K562 (cell line): ENCODE results near the gene SGPL1. TPM values are rescaled to one million over a fixed set of nuclear protein-coding genes. Genes with fewer than 3 reads are reported as not detected.

ENCODE experiments used
- ATAC-seq: fragments of 200-7000 bp; cut with Tn5 transposase; 3 replicates; pipeline ENCODE4 v1.9.1; 2020; ENCODE audit warnings: moderate library complexity
- BruUV-seq: library from RNA; stranded (reverse); fragments of 400-500 nt; replicated peaks from 2 replicates; lab custom pipeline; 2021; lab: Mats Ljungman, UMichigan
- CTCF ChIA-PET: fragments of 300-600 bp; formaldehyde crosslinking; extraction: SDS; loops from one replicate; lab custom pipeline; 2021; ENCODE audit warnings: low intra/inter-chr PET ratio; lab: Yijun Ruan, JAX
- POLR2A ChIA-PET: fragments of 300-600, 350-650 bp; sonication (Branson Sonifier 250); formaldehyde crosslinking; extraction: SDS; loops from one replicate; lab custom pipeline; 2021; ENCODE audit warnings: antibody characterized with exemption, inconsistent platforms; lab: Yijun Ruan, JAX
- DNase-seq, 4 experiments: peaks; one replicate each; pipeline versions ENCODE4 v3.0.0 to v3.0.0-alpha.2; 2011 to 2018; ENCODE audit warnings: low spot score in 3 of 4, mixed read lengths in 3 of 4; ENCODE audit errors: extremely low read depth in 1 of 4
- FAIRE-seq: peaks from 2 replicates; lab custom pipeline; 2011; peaks lifted over from hg19 to GRCh38; lab: Jason Lieb, UNC
- H2AFZ ChIP-seq: 2 replicates; pipeline ENCODE4 v1.6.0; 2011; ENCODE audit warnings: low read depth, low read length, control low read depth, inconsistent platforms
- H3K27ac ChIP-seq: fragments of 200-600 bp; 3 replicates; pipeline ENCODE4 v1.8.0; 2011; ENCODE audit warnings: low read depth, mild to moderate bottlenecking, control low read depth, inconsistent platforms, low read length, moderate library complexity, mixed read lengths; ENCODE audit errors: extremely low read depth
- H3K27me3 ChIP-seq, 2 experiments: fragments of 300-600 bp in 1 of 2; 2 replicates in 1 of 2; 3 replicates in 1 of 2; pipeline versions ENCODE4 v1.6.0 to v1.8.0; 2011; ENCODE audit warnings: inconsistent platforms in 2 of 2, low read length in 2 of 2, mild to moderate bottlenecking in 1 of 2, mixed read lengths in 1 of 2, moderate library complexity in 1 of 2; ENCODE audit not compliant: control insufficient read depth in 2 of 2, insufficient read depth in 2 of 2
- H3K36me3 ChIP-seq: fragments of 300-600 bp; 3 replicates; pipeline ENCODE4 v1.8.0; 2011; ENCODE audit warnings: mild to moderate bottlenecking, low read length, inconsistent platforms; ENCODE audit not compliant: control insufficient read depth, insufficient read depth
- H3K4me1 ChIP-seq, 2 experiments: fragments of 200-600 bp in 1 of 2; replicated peaks in 1 of 2; 2 replicates in 1 of 2; 3 replicates in 1 of 2; pipeline versions ENCODE4 v1.5.1 to v1.8.0; 2011; ENCODE audit warnings: inconsistent platforms in 2 of 2, low read length in 2 of 2, mild to moderate bottlenecking in 1 of 2, mixed read lengths in 1 of 2, moderate library complexity in 1 of 2; ENCODE audit not compliant: control insufficient read depth in 2 of 2, insufficient read depth in 2 of 2
- H3K4me2 ChIP-seq: 2 replicates; pipeline ENCODE4 v1.6.1; 2011; ENCODE audit warnings: low read length, control low read depth, inconsistent platforms, mixed read lengths; ENCODE audit not compliant: insufficient read depth
- H3K4me3 ChIP-seq: fragments of 200-600 bp; sonication (generic), shearing (Covaris generic); 2 replicates; pipeline ENCODE4 v1.5.1; 2016; ENCODE audit warnings: control low read depth, inconsistent platforms
- H3K79me2 ChIP-seq: fragments of 200-600 bp; 3 replicates; pipeline ENCODE4 v1.8.0; 2011; ENCODE audit warnings: low read length, inconsistent platforms; ENCODE audit not compliant: control insufficient read depth, insufficient read depth
- H3K9ac ChIP-seq, 2 experiments: 2 replicates each; pipeline versions ENCODE4 v1.6.0 to v1.6.1; 2011; ENCODE audit warnings: low read depth in 2 of 2, low read length in 2 of 2, control low read depth in 1 of 2, inconsistent platforms in 1 of 2, mild to moderate bottlenecking in 1 of 2, mixed read lengths in 1 of 2; ENCODE audit not compliant: insufficient read depth in 1 of 2
- H3K9me1 ChIP-seq: one replicate; pipeline ENCODE4 v1.6.0; 2011; ENCODE audit warnings: inconsistent platforms, mild to moderate bottlenecking, low read length, moderate library complexity; ENCODE audit not compliant: control insufficient read depth, insufficient read depth
- H3K9me3 ChIP-seq: replicated peaks from 2 replicates; pipeline ENCODE4 v1.5.1; 2011; ENCODE audit warnings: low read depth, low read length, inconsistent platforms; ENCODE audit not compliant: control insufficient read depth, insufficient read depth
- H4K20me1 ChIP-seq: replicated peaks from 2 replicates; pipeline ENCODE4 v1.6.1; 2011; ENCODE audit warnings: low read length, inconsistent platforms, mixed read lengths; ENCODE audit not compliant: control insufficient read depth, insufficient read depth
- CBX5 ChIP-seq: IDR thresholded peaks from 2 replicates; pipeline ENCODE4 v1.6.1; 2014; ENCODE audit warnings: low read depth, borderline replicate concordance
- CHD4 ChIP-seq: fragments of 200-600 bp; sonication (generic); IDR thresholded peaks from 3 replicates; pipeline ENCODE4 v1.6.1; 2012; ENCODE audit warnings: low read depth, mild to moderate bottlenecking, mixed read lengths, low read length, inconsistent platforms; ENCODE audit not compliant: insufficient read depth, insufficient replicate concordance, poor library complexity, severe bottlenecking
- EWSR1 ChIP-seq: fragments of 450-650 bp; IDR thresholded peaks from 2 replicates; pipeline ENCODE4 v1.6.1; 2018; ENCODE audit warnings: borderline replicate concordance, mild to moderate bottlenecking, low read depth, moderate library complexity; ENCODE audit not compliant: partially characterized antibody
- EZH2 ChIP-seq: IDR thresholded peaks from 2 replicates; pipeline ENCODE4 v1.6.1; 2012; ENCODE audit warnings: low read depth, mild to moderate bottlenecking, inconsistent platforms, low read length, borderline replicate concordance
- FOSL1 ChIP-seq: fragments of 200-800 bp; sonication (Bioruptor generic); conservative IDR thresholded peaks from 2 replicates; pipeline ENCODE4 v1.6.1; 2016; ENCODE audit warnings: missing genetic modification characterization, missing compliant biosample characterization
- GATAD2B ChIP-seq: fragments of 450-650 bp; IDR thresholded peaks from 2 replicates; pipeline ENCODE4 v1.6.1; 2017; ENCODE audit warnings: mild to moderate bottlenecking, borderline replicate concordance
- NFE2 ChIP-seq: IDR thresholded peaks from 2 replicates; pipeline ENCODE4 v1.6.1; 2014; ENCODE audit warnings: antibody characterized with exemption, low read depth
- RBM25 ChIP-seq: fragments of 200-400 bp; formaldehyde crosslinking; IDR thresholded peaks from 2 replicates; pipeline ENCODE4 v1.6.1; 2018; ENCODE audit warnings: low read length, low read depth, moderate library complexity; ENCODE audit not compliant: severe bottlenecking
- SNAPC5 ChIP-seq: fragments of 250-450 bp; sonication (Bioruptor Pico); IDR thresholded peaks from 2 replicates; pipeline ENCODE4 v1.8.0; 2021; ENCODE audit warnings: moderate library complexity, mild to moderate bottlenecking, inconsistent platforms
- SRSF1 ChIP-seq: fragments of 200-400 bp; formaldehyde crosslinking; IDR thresholded peaks from 2 replicates; pipeline ENCODE4 v1.6.1; 2017; ENCODE audit warnings: mild to moderate bottlenecking, low read depth, low read length, moderate library complexity
- ZBED1 ChIP-seq: IDR thresholded peaks from 2 replicates; pipeline ENCODE4 v1.6.1; 2014
- ZBTB11 ChIP-seq, 3 experiments: fragments of 200-800 bp in 1 of 3; fragments of 250-450 bp in 1 of 3; fragments of 450-650 bp in 1 of 3; sonication (Bioruptor Pico) in 1 of 3; sonication (Bioruptor generic) in 1 of 3; formaldehyde crosslinking in 1 of 3; IDR thresholded peaks; 2 replicates each; pipeline versions ENCODE4 v1.6.1 to v1.8.0; 2016 to 2022; ENCODE audit warnings: mild to moderate bottlenecking in 2 of 3, missing genetic modification characterization in 2 of 3, missing compliant biosample characterization in 1 of 3, moderate library complexity in 1 of 3
- WGBS: fragments of 100-300 bp; shearing (Covaris generic); methylation state at CpG from one replicate; pipeline ENCODE4 v1.1.6; 2016; ENCODE audit warnings: low coverage, mixed read lengths; ENCODE audit not compliant: insufficient coverage; ENCODE audit errors: missing lambda C conversion rate; 5-methylcytosine and 5-hydroxymethylcytosine counted together
- in situ Hi-C: fragments of 300-500 bp; cut with MboI; formaldehyde crosslinking; loops from 4 replicates; pipeline ENCODE4 v1.15.0; 2018; ENCODE audit warnings: inconsistent platforms, mixed read lengths
- intact Hi-C: fragments of 100-400 bp; cut with micrococcal nuclease; formaldehyde crosslinking; loops from 2 replicates; pipeline ENCODE4 v1.14.2; 2022
- polyA plus RNA-seq, 8 experiments: library from polyadenylated mRNA; depleted of rRNA in 4 of 8; stranded (reverse) in 5 of 8; unstranded in 3 of 8; fragments of >200 nt; fragmentation: Nextera tagmentation in 2 of 8; fragmentation: Illumina TruSeq in 1 of 8; extraction: Ambion mirVana in 2 of 8; extraction: Trizol in 1 of 8; gene quantifications; 2 replicates each; pipeline versions ENCODE4 v1.2.1 to v1.2.3, GENCODE V29; 2011 to 2014; ENCODE audit warnings: inconsistent platforms in 1 of 8, missing spikeins in 1 of 8
- total RNA-seq, 7 experiments: library from RNA; depleted of rRNA in 6 of 7; stranded (reverse); fragments of >200 nt in 6 of 7; fragmentation: Illumina TruSeq in 2 of 7; extraction: Trizol in 2 of 7; gene quantifications; 2 replicates each; pipeline versions ENCODE4 v1.2.1 to v1.2.3, GENCODE V29; 2011 to 2021; ENCODE audit warnings: low replicate concordance in 1 of 7

SGPL1 gene
- total and polyA plus RNA-seq, 9 of the 15 experiments (the other 6 are each of a cell fraction or from before 2014, with no cell fraction given): 6.0 to 18.0 (median 8.7) TPM

GRCh38 chr10:70874061-70874460, 58.3 kb downstream of the SGPL1 start:
- H3K4me2 ChIP-seq: no peak overlapping the region
- 77% methylated on average over 7 of the region's 7 CpGs for WGBS
- ChIA-PET POLR2A (interaction anchor here (0.6 to 1.6 kb wide), 4 partner anchors 10 to 898 kb away, joined by 3 to 5 read pairs (median 4); no protein-coding TSS in a partner anchor), CTCF (no interaction called here)
- no peak overlapping the region for H3K9ac ChIP-seq
- H3K27ac ChIP-seq: no peak overlapping the region
- H3K79me2 ChIP-seq: no peaks in the 10 kb centered on the region
- H2AFZ ChIP-seq: no peak overlapping the region
- TF ChIP-seq CHD4 (no peak), FOSL1 (tag) (0 out of 2 replicates have a peak, but pooled peaks have one; percentile 31)
- FAIRE-seq: no peak
- H4K20me1 ChIP-seq: no peaks in the 10 kb centered on the region
- no peaks in the 10 kb centered on the region for H3K27me3 ChIP-seq
- H3K9me3 ChIP-seq: no peaks in the 10 kb centered on the region
- H3K9me1 ChIP-seq: no peaks in the 10 kb centered on the region
- BruUV-seq: no TSS peak
- in situ Hi-C loops: no loop called here
- ATAC-seq: no peak
- no peaks in the 10 kb centered on the region; a peak in 2 of 5 replicates for H3K4me1 ChIP-seq
- intact Hi-C loops: no loop called here
- no peak for DNase-seq
- no peaks in the 10 kb centered on the region for H3K36me3 ChIP-seq
- no peak overlapping the region for H3K4me3 ChIP-seq

GRCh38 chr10:70879207-70879606, 63.5 kb downstream of the SGPL1 start:
- H3K4me3 ChIP-seq: no peak overlapping the region
- 0% methylated on average over 1 of the region's 1 CpG for WGBS
- H3K79me2 ChIP-seq: no peaks in the 10 kb centered on the region
- CTCF ChIA-PET: interaction anchor here (0.9 to 3.2 kb wide), 7 partner anchors 63 to 417 kb away, joined by 3 to 43 read pairs (median 10); partner anchors contain the start of gene SGPL1
- ATAC-seq: no peak
- intact Hi-C loops: no loop called here
- no peaks in the 10 kb centered on the region for H3K9me1 ChIP-seq
- peaks cover 6% of the 10 kb centered on the region; the same call in 1 of the 3 replicates for H3K36me3 ChIP-seq
- no peaks in the 10 kb centered on the region; the same call in 1 of the 2 replicates for H4K20me1 ChIP-seq
- no peak overlapping the region for H2AFZ ChIP-seq
- DNase-seq: no peak
- H3K27me3 ChIP-seq: no peaks in the 10 kb centered on the region
- no peak overlapping the region for H3K4me2 ChIP-seq
- BruUV-seq: no TSS peak
- H3K27ac ChIP-seq: no peak overlapping the region
- no peak for FAIRE-seq
- no peaks in the 10 kb centered on the region; a peak in 2 of 5 replicates for H3K4me1 ChIP-seq
- in situ Hi-C loops: no loop called here
- POLR2A ChIA-PET: interaction anchor here (0.6 to 2.7 kb wide), 3 partner anchors 8 to 63 kb away, joined by 3 to 12 read pairs (median 4); partner anchors contain the start of gene SGPL1
- H3K9ac ChIP-seq: no peak overlapping the region
- H3K9me3 ChIP-seq: no peaks in the 10 kb centered on the region
- no peak for TF ChIP-seq CBX5
- no peak for TF ChIP-seq ZBTB11 (CRISPR knock-in tag; IDR thresholded peaks at IDR 0.05)
- TF ChIP-seq SNAPC5 (CRISPR knock-in tag): no peak
- TF ChIP-seq GATAD2B: no peak
- TF ChIP-seq NFE2: no peak
- no peak for TF ChIP-seq RBM25
- no peak for TF ChIP-seq SRSF1
- no peak for TF ChIP-seq ZBED1
- TF ChIP-seq EZH2: no peak
- no peak for TF ChIP-seq EWSR1
